ENCODE measurements around the gene TSPAN5. TPM values are rescaled to one million over a fixed set of nuclear protein-coding genes. Genes with fewer than 3 reads are reported as not detected.

The TSPAN5 gene
- total RNA-seq, 1 donor from 2014 or later: 21.8 TPM

DNA sequence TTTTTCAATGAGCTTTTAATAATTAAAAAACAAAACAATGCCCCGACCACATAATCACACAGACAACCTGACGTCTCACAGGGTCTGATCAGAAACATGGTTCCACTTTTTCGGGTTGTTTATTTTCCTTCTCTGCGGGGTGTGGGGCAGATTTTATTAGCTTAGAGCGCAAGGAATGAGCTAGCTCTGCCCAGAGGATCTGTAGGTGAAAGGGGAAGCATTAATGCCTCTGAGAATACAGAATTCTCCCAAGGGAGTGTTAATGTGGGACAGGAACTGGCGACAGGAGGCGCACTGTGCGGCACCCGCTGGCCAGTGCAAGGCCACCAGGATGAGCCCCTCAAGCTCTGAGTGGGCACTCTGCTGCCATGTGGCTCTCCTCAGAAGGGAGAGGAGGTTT, 181.5 kb downstream of the TSPAN5 start:
- H3K9me3 Mint-ChIP-seq (ENCODE audit: unreplicated experiment): no peaks in the 10 kb centered on the region
- peaks cover 25% of the 10 kb centered on the region for H3K36me3 Mint-ChIP-seq (ENCODE audit: low read depth, unreplicated experiment)

DNA sequence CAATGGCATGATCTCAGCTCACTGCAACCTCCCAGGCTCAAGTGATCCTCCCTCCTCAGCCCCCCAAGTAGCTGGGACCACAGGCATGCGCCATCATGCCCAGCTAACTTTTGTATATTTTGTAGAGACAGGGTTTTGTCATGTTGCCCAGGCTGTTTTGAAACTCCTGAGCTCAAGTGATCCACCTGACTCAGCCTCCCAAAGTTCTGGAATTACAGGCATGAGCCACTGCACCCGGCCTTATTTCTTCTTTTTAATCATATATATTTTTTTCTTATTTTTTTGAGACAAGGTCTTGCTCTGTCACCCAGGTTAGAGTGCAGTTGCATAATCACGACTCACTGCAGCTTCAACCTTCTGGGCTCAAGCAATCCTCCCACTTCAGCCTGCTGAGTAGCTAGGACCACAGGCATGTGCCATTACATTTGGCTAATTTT, 184.0 kb downstream of the TSPAN5 start:
- peaks cover 33% of the 10 kb centered on the region for H3K36me3 Mint-ChIP-seq (ENCODE audit: low read depth, unreplicated experiment)
- H3K9me3 Mint-ChIP-seq (ENCODE audit: unreplicated experiment): no peaks in the 10 kb centered on the region
- TF ChIP-seq, protein P1, sequence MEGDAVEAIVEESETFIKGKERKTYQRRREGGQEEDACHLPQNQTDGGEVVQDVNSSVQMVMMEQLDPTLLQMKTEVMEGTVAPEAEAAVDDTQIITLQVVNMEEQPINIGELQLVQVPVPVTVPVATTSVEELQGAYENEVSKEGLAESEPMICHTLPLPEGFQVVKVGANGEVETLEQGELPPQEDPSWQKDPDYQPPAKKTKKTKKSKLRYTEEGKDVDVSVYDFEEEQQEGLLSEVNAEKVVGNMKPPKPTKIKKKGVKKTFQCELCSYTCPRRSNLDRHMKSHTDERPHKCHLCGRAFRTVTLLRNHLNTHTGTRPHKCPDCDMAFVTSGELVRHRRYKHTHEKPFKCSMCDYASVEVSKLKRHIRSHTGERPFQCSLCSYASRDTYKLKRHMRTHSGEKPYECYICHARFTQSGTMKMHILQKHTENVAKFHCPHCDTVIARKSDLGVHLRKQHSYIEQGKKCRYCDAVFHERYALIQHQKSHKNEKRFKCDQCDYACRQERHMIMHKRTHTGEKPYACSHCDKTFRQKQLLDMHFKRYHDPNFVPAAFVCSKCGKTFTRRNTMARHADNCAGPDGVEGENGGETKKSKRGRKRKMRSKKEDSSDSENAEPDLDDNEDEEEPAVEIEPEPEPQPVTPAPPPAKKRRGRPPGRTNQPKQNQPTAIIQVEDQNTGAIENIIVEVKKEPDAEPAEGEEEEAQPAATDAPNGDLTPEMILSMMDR (IDR thresholded peaks at IDR 0.05; ENCODE audit: unreplicated experiment): no peak
- DNase-seq (ENCODE audit: low spot score): no peak
- H3K27ac Mint-ChIP-seq (ENCODE audit: unreplicated experiment): no peak overlapping the region
- H3K4me1 Mint-ChIP-seq (ENCODE audit: unreplicated experiment): no peaks in the 10 kb centered on the region
- H3K27me3 Mint-ChIP-seq (ENCODE audit: unreplicated experiment): no peaks in the 10 kb centered on the region
- no peak overlapping the region for H3K4me3 Mint-ChIP-seq (ENCODE audit: unreplicated experiment)

More for the DNA sequence above, 181.5 kb downstream of the TSPAN5 start:
- DNase-seq (ENCODE audit: low spot score): no peak
- no peaks in the 10 kb centered on the region for H3K27me3 Mint-ChIP-seq (ENCODE audit: unreplicated experiment)
- TF ChIP-seq, protein P1 (IDR thresholded peaks at IDR 0.05; ENCODE audit: unreplicated experiment): no peak
- H3K4me3 Mint-ChIP-seq (ENCODE audit: unreplicated experiment): no peak overlapping the region
- H3K27ac Mint-ChIP-seq (ENCODE audit: unreplicated experiment): no peak overlapping the region
- H3K4me1 Mint-ChIP-seq (ENCODE audit: unreplicated experiment): no peaks in the 10 kb centered on the region

DNA sequence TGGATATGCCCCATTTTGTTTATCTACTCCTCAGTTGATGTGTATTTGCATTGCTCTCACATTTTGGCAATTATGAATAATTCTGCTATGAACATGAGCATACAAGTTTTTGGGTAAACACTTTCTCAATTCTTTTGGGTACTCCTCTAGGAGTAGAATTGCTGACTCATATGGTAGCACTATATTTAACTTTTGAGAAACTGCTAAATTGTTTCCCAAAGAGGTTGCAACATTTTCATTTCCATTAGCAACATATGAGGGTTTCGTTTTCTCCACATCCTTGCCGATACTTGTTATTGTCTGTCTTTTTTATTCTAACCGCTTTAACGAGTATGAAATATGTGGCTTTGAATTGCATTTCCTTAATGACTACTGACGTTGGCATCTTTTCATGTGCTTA, 185.4 kb downstream of the TSPAN5 start:
- Mint-ChIP-seq H3K4me1 (ENCODE audit: unreplicated experiment) (peaks cover 7% of the 10 kb centered on the region), H3K27ac (ENCODE audit: unreplicated experiment) (no peak overlapping the region), H3K27me3 (ENCODE audit: unreplicated experiment) (no peaks in the 10 kb centered on the region), H3K36me3 (ENCODE audit: low read depth, unreplicated experiment) (peaks cover 23% of the 10 kb centered on the region), H3K4me3 (ENCODE audit: unreplicated experiment) (no peak overlapping the region), H3K9me3 (ENCODE audit: unreplicated experiment) (no peaks in the 10 kb centered on the region)
- TF ChIP-seq, protein P1 (IDR thresholded peaks at IDR 0.05; ENCODE audit: unreplicated experiment): no peak
- no peak for DNase-seq (ENCODE audit: low spot score)

DNA sequence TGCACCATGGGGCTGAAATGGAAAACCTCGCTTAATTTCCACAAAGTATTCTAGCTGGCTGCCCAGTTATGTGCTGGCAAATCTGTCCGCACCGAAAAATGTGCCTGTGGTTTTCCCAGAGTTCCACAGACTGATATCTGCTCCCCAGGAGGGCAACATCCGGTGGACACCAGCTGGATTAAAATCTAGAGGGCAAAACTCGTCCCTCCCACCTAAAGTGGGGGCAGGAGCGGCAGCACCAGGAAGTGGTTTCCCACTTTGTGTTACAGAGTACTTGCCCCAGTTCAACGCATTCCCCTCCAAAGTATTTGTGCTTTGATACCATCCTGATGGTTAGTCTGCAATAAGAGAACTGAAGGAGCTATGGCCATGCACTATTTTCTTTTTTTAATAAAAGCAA, 187.6 kb downstream of the TSPAN5 start:
- no peaks in the 10 kb centered on the region for H3K27me3 Mint-ChIP-seq (ENCODE audit: unreplicated experiment)
- no peak overlapping the region for H3K27ac Mint-ChIP-seq (ENCODE audit: unreplicated experiment)
- H3K4me1 Mint-ChIP-seq (ENCODE audit: unreplicated experiment): peaks cover 11% of the 10 kb centered on the region

DNA sequence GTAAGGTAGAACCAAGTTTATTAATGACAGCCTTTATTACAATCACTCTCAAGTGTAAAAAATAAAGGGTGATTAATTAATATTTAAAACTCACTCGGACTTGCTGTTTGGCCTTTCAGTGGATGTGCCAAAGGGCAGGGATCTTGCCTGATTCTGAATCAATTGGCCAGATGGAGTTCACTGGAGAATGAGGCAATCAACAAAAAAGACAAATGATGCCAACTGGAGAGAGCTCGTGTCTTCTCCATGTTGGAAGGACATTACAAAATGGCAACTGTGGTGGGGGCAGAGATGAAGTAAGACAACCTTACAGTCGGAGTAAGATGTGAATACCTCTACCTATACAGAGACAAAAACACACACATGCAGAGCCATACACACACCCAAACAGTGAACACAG, 188.0 kb downstream of the TSPAN5 start:
- no peaks in the 10 kb centered on the region for H3K9me3 Mint-ChIP-seq (ENCODE audit: unreplicated experiment)
- H3K27me3 Mint-ChIP-seq (ENCODE audit: unreplicated experiment): no peaks in the 10 kb centered on the region
- TF ChIP-seq, protein P1 (IDR thresholded peaks at IDR 0.05; ENCODE audit: unreplicated experiment): no peak
- no peak overlapping the region for H3K4me3 Mint-ChIP-seq (ENCODE audit: unreplicated experiment)
- peaks cover 15% of the 10 kb centered on the region for H3K36me3 Mint-ChIP-seq (ENCODE audit: low read depth, unreplicated experiment)
- H3K27ac Mint-ChIP-seq (ENCODE audit: unreplicated experiment): no peak overlapping the region
- DNase-seq (ENCODE audit: low spot score): no peak
- H3K4me1 Mint-ChIP-seq (ENCODE audit: unreplicated experiment): peaks cover 11% of the 10 kb centered on the region

More for the DNA sequence above, 187.6 kb downstream of the TSPAN5 start:
- Mint-ChIP-seq H3K4me3 (ENCODE audit: unreplicated experiment) (no peak overlapping the region), H3K36me3 (ENCODE audit: low read depth, unreplicated experiment) (peaks cover 17% of the 10 kb centered on the region), H3K9me3 (ENCODE audit: unreplicated experiment) (no peaks in the 10 kb centered on the region)
- DNase-seq (ENCODE audit: low spot score): no peak
- TF ChIP-seq, protein P1 (IDR thresholded peaks at IDR 0.05; ENCODE audit: unreplicated experiment): no peak

All from endothelial cell (in vitro differentiated cells).